GM12891 (cell line): ENCODE data around the gene TPRG1L.

Source experiments
- POLR2A ChIP-seq: IDR thresholded peaks from 2 replicates; pipeline ENCODE4 v1.6.1; 2011; ENCODE audit warnings: low read depth, low read length, control low read depth
- POLR2AphosphoS5 ChIP-seq: IDR thresholded peaks from 2 replicates; pipeline ENCODE4 v1.6.1; 2011; ENCODE audit warnings: low read depth, low read length, control low read depth

DNA sequence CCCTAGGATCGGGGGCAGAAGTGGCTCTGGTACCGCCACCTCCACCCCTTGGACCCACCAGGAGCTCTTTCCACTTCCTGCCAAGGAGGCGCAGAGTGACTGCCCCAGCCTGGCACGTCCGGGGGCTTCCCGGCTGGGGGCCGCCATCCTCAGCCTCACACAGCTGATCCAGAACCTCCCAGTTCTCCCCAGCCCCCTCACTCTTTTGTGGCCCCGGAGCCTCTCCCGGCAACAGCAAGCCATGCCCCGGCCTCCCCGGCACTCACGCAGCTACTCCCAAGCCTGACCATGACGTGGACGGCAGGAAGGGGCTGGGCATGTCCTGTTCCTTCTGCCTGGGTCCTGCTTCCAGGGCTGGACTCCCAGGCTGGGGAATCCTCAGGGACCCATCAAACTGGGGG, 44.6 kb downstream of the TPRG1L start:
- TF ChIP-seq POLR2A (no peak), POLR2AphosphoS5 (no peak)
